HFF-Myc (cell line): ENCODE data around the gene LPAR1.

Source experiments
- DNase-seq: peaks from one replicate; pipeline ENCODE4 v3.0.0-alpha.2; 2011; ENCODE audit warnings: low read depth; ENCODE audit errors: extremely low read depth
- H3K4me3 ChIP-seq: replicated peaks from 2 replicates; pipeline ENCODE4 v1.5.1; 2011; ENCODE audit warnings: low read depth, mild to moderate bottlenecking, control low read depth, low read length
- CTCF ChIP-seq: IDR thresholded peaks from 2 replicates; pipeline ENCODE4 v1.5.1; 2012; ENCODE audit warnings: mild to moderate bottlenecking, low read depth, low read length, control low read depth; ENCODE audit errors: missing control alignments

Gene LPAR1

DNA sequence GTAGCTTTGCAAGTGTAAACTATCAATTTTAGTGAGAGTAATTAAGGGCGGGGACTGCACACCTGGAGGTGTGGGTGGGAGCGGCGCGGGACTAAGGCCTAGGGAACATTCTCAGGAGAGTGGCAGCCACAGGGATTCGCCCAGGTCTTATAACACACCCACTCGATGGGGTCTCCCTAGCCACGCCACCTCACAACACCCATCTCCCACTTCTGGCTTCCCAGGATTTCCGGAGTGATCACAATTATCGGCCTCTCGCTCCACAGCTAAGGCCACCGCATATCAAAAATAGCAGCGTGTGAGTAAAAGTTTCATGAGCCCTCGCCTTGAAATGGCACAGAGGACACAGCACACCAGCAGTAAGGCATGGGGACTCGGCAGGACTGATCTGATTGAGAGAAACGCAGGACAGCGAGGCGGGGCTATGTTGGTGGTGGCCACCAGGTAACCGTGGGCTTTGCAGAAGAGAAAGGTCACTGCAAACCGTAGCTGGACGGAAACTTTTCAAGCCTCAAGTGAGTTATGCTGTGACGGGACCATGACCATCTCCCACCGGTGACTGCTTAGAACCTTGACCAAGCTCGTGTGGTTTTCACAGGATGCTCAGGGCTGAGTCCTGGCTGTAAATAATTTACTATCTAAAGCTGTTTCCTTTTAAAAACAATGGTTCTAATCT lies 1.1 kb upstream of the LPAR1 start:
- DNase-seq = no peak
- H3K4me3 ChIP-seq = peak overlapping the region; percentile 73
- no peak for TF ChIP-seq CTCF

GRCh38 chr9:111037708-111038330 lies 451 bp downstream of the LPAR1 start:
- TF ChIP-seq CTCF = peak; percentile 5
- no peak for DNase-seq
- peak overlapping the region; percentile 73 for H3K4me3 ChIP-seq

GRCh38 chr9:111037356-111037707 lies 938 bp downstream of the LPAR1 start:
- peak overlapping the region; percentile 73 for H3K4me3 ChIP-seq
- no peak for DNase-seq
- TF ChIP-seq CTCF = no peak

DNA sequence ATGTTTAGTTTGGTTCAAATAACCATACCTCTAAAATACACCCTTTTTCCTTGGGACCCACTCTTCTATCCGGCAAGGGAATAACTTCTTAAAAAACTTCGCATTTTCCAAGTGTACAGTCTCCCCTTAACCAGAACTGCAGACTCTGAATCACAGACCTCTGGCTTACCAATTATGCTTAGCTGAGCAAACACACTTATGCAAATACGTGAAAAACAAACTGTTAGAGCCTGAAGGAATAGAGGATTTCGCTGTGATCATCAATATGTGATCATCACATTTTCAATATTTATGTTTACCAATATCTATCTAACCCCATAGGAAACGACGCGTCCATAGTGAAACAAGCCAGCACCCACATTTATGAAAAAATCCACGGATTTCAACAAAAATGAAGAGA lies 1.3 kb downstream of the LPAR1 start:
- peak overlapping the region; percentile 73 for H3K4me3 ChIP-seq
- no peak for DNase-seq
- no peak for TF ChIP-seq CTCF

DNA sequence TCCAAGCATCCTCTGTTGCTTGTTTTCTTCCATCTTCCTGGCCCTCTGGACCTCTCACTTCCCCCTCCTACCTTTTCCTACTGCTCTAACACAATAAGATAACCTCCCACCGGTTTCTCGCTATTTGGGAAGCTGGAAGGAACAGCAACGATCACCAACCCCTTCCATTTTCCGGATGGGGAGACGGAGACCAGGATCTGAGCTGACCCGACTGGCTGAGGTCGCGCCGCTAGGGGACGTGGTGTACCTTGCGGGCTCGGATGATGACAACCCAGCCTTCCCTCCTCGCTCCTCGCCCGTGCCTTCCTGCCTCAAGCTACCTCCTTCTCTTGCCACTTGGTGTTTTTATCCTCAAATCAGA lies 1.9 kb downstream of the LPAR1 start:
- peak overlapping the region; percentile 73 for H3K4me3 ChIP-seq
- DNase-seq = no peak
- TF ChIP-seq CTCF = peak; percentile 90

- peak overlapping the region; percentile 73 for H3K4me3 ChIP-seq
- no peak for TF ChIP-seq CTCF
- DNase-seq = no peak
Measured at GRCh38 chr9:111035543-111036428, 2.5 kb downstream of the LPAR1 start.
